ENCODE results near the gene DYNC1LI1. TPM values are rescaled to one million over a fixed set of nuclear protein-coding genes. Genes with fewer than 3 reads are reported as not detected.

Gene DYNC1LI1
- polyA plus RNA-seq, 1 donor from 2014 or later: 94.5 TPM

DNA sequence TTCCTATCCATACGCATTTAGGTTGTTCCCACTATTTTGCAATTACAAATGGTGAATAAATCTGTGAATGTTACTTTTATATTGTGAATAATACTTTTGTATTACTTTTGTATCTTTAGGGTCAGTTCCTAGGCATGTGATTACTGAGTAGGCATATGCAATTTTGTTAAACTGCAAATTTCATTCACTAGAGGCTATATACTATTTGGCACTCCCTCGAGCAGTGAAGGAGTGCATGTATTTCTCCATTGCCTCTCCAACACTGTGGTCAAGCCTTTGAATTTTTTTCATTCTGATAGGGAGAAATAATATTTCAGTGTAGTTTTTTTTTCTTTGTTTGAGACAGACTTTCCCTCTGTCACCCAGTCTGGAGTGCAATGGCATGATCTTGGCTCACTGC, 59.7 kb downstream of the DYNC1LI1 start:
- Histone ChIP-seq H2AFZ (ENCODE audit: low read depth, low read length) (no peak overlapping the region), H3K4me2 (ENCODE audit: low read length) (no peak overlapping the region), H3K79me2 (replicated peaks; ENCODE audit: insufficient read depth, low read length) (no peaks in the 10 kb centered on the region), H3K9ac (ENCODE audit: low read length) (no peak overlapping the region), H4K20me1 (ENCODE audit: insufficient read depth) (no peaks in the 10 kb centered on the region), H3K27me3 (ENCODE audit: insufficient read depth, low read depth, low read length) (no peaks in the 10 kb centered on the region), H3K27ac (ENCODE audit: low read length) (no peak overlapping the region), H3K4me3 (ENCODE audit: low read length) (no peak overlapping the region), H3F3A (ENCODE audit: insufficient read depth, low read length, poor library complexity, severe bottlenecking) (no peaks in the 10 kb centered on the region), H3K36me3 (ENCODE audit: insufficient read depth, low read length) (no peaks in the 10 kb centered on the region), H3K9me2 (ENCODE audit: insufficient read depth, low read length) (no peaks in the 10 kb centered on the region), H3K9me3 (ENCODE audit: low read length) (no peaks in the 10 kb centered on the region)
- no peak for TF ChIP-seq POLR2AphosphoS5 (IDR thresholded peaks at IDR 0.05)
- TF ChIP-seq, protein P1, sequence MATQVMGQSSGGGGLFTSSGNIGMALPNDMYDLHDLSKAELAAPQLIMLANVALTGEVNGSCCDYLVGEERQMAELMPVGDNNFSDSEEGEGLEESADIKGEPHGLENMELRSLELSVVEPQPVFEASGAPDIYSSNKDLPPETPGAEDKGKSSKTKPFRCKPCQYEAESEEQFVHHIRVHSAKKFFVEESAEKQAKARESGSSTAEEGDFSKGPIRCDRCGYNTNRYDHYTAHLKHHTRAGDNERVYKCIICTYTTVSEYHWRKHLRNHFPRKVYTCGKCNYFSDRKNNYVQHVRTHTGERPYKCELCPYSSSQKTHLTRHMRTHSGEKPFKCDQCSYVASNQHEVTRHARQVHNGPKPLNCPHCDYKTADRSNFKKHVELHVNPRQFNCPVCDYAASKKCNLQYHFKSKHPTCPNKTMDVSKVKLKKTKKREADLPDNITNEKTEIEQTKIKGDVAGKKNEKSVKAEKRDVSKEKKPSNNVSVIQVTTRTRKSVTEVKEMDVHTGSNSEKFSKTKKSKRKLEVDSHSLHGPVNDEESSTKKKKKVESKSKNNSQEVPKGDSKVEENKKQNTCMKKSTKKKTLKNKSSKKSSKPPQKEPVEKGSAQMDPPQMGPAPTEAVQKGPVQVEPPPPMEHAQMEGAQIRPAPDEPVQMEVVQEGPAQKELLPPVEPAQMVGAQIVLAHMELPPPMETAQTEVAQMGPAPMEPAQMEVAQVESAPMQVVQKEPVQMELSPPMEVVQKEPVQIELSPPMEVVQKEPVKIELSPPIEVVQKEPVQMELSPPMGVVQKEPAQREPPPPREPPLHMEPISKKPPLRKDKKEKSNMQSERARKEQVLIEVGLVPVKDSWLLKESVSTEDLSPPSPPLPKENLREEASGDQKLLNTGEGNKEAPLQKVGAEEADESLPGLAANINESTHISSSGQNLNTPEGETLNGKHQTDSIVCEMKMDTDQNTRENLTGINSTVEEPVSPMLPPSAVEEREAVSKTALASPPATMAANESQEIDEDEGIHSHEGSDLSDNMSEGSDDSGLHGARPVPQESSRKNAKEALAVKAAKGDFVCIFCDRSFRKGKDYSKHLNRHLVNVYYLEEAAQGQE (IDR thresholded peaks at IDR 0.05; ENCODE audit: borderline replicate concordance): no peak
- no peak for TF ChIP-seq MXI1 (conservative IDR thresholded peaks at IDR 0.05; ENCODE audit: poor library complexity, severe bottlenecking)
- TF ChIP-seq TAF1 (IDR thresholded peaks at IDR 0.05; ENCODE audit: low read depth): no peak
- TF ChIP-seq, protein P2, sequence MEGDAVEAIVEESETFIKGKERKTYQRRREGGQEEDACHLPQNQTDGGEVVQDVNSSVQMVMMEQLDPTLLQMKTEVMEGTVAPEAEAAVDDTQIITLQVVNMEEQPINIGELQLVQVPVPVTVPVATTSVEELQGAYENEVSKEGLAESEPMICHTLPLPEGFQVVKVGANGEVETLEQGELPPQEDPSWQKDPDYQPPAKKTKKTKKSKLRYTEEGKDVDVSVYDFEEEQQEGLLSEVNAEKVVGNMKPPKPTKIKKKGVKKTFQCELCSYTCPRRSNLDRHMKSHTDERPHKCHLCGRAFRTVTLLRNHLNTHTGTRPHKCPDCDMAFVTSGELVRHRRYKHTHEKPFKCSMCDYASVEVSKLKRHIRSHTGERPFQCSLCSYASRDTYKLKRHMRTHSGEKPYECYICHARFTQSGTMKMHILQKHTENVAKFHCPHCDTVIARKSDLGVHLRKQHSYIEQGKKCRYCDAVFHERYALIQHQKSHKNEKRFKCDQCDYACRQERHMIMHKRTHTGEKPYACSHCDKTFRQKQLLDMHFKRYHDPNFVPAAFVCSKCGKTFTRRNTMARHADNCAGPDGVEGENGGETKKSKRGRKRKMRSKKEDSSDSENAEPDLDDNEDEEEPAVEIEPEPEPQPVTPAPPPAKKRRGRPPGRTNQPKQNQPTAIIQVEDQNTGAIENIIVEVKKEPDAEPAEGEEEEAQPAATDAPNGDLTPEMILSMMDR (IDR thresholded peaks at IDR 0.05; ENCODE audit: poor library complexity, severe bottlenecking): no peak
- TF ChIP-seq EZH2 (IDR thresholded peaks at IDR 0.05; ENCODE audit: borderline replicate concordance, insufficient read depth, low read length, poor library complexity, severe bottlenecking): no peak
- no peak for TF ChIP-seq SMC3 (conservative IDR thresholded peaks at IDR 0.05; ENCODE audit: poor library complexity)
- TF ChIP-seq RAD21 (conservative IDR thresholded peaks at IDR 0.05): no peak
- TF ChIP-seq EP300 (conservative IDR thresholded peaks at IDR 0.05; ENCODE audit: poor library complexity, severe bottlenecking): no peak

DNA sequence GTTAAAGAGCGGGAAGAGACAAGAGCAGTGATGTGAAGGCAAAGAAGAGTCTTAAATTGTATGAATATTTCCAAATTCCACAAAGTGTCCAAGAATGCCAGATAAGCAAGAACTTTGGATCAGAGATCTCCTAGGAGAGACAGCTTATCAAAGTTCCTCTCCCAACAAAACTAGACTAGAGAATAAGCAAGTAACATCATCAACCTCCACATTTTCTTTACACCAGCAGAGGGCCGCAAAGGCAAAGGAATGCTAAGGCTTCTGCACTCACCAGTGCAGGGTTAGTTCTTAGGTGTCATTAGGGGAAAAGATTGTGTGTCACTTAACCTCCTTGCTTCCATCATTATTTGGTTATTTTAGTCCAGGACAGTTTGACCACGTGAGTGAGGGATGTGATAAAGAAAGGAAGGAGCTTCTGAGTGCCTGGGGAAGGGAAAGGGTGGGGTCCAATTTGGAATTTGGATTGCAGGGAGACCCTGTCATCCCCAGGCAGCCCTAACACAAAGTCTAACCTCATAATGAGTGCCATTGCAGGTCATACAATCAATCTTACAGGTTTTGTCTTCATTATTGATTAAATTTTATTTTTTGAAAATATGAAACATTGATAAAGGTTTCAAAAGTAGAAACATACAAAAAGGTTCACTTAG, 60.5 kb downstream of the DYNC1LI1 start:
- Histone ChIP-seq H3K79me2 (replicated peaks; ENCODE audit: insufficient read depth, low read length) (no peaks in the 10 kb centered on the region), H3K9me2 (ENCODE audit: insufficient read depth, low read length) (no peaks in the 10 kb centered on the region), H3K9ac (ENCODE audit: low read length) (no peak overlapping the region), H4K20me1 (ENCODE audit: insufficient read depth) (no peaks in the 10 kb centered on the region), H3K4me2 (ENCODE audit: low read length) (no peak overlapping the region), H3K27ac (ENCODE audit: low read length) (no peak overlapping the region), H3K27me3 (ENCODE audit: insufficient read depth, low read depth, low read length) (no peaks in the 10 kb centered on the region), H3K4me3 (ENCODE audit: low read length) (no peak overlapping the region), H3F3A (ENCODE audit: insufficient read depth, low read length, poor library complexity, severe bottlenecking) (no peaks in the 10 kb centered on the region), H3K36me3 (ENCODE audit: insufficient read depth, low read length) (no peaks in the 10 kb centered on the region), H2AFZ (ENCODE audit: low read depth, low read length) (no peak overlapping the region), H3K9me3 (ENCODE audit: low read length) (no peaks in the 10 kb centered on the region)
- TF ChIP-seq SMC3 (conservative IDR thresholded peaks at IDR 0.05; ENCODE audit: poor library complexity) (peak; percentile 88), RAD21 (conservative IDR thresholded peaks at IDR 0.05) (peak; percentile 88)
- TF ChIP-seq, protein P2 (IDR thresholded peaks at IDR 0.05; ENCODE audit: poor library complexity, severe bottlenecking): peak; percentile 85
- TF ChIP-seq, protein P1 (IDR thresholded peaks at IDR 0.05; ENCODE audit: borderline replicate concordance): no peak

All from neural cell (in vitro differentiated cells).